Measurements from ENCODE around the gene PLK1. TPM values are rescaled to one million over a fixed set of nuclear protein-coding genes. Genes with fewer than 3 reads are reported as not detected.

The PLK1 gene
- total and polyA plus RNA-seq, 2 of the 13 experiments (the other 11 are each of a cell fraction or from before 2014, with no cell fraction given) = 71.5 to 76.3 TPM

DNA sequence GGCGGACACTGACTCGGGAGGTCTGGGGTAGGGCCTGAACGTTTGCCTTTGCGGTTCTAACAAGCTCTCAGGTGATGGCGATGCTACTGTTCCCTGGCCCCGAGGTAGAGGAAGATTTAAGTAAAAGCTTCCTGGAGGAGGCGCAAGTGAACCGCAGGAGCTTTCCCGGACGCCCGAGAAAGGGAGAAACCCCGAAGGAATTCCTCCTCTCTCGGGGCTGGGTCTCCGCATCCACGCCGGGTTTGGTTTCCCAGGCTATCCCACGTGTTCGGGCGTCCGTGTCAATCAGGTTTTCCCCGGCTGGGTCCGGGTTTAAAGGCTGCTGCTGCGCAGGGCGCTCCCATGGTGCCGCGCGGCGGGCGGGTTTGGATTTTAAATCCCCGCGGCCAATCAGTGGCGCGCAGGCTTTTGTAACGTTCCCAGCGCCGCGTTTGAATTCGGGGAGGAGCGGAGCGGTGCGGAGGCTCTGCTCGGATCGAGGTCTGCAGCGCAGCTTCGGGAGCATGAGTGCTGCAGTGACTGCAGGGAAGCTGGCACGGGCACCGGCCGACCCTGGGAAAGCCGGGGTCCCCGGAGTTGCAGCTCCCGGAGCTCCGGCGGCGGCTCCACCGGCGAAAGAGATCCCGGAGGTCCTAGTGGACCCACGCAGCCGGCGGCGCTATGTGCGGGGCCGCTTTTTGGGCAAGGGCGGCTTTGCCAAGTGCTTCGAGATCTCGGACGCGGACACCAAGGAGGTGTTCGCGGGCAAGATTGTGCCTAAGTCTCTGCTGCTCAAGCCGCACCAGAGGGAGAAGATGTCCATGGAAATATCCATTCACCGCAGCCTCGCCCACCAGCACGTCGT is at the start of gene PLK1 (continued):
- TF ChIP-seq KDM4B (CRISPR knock-in tag; IDR thresholded peaks at IDR 0.05) (peak; percentile 30; the same call in 1 of the 2 replicates), ZFP36L1 (CRISPR knock-in tag; IDR thresholded peaks at IDR 0.05) (peak; percentile 100), BATF2 (CRISPR knock-in tag; IDR thresholded peaks at IDR 0.05) (peak; percentile 100), KDM3A (CRISPR knock-in tag; IDR thresholded peaks at IDR 0.05; ENCODE audit: low read depth) (peak; percentile 91), FOXO1 (CRISPR knock-in tag; IDR thresholded peaks at IDR 0.05) (0 out of 2 replicates have a peak, but pooled peaks have one; percentile 20), ARID4A (CRISPR knock-in tag; IDR thresholded peaks at IDR 0.05; ENCODE audit: borderline replicate concordance) (peak; percentile 100), PHF5A (CRISPR knock-in tag; IDR thresholded peaks at IDR 0.05; ENCODE audit: low read depth, unreplicated experiment) (peak; percentile 83), GABPA (IDR thresholded peaks at IDR 0.05; ENCODE audit: low read depth, low read length) (no peak), GABPA (CRISPR knock-in tag; IDR thresholded peaks at IDR 0.05; ENCODE audit: low read depth) (peak; percentile 69), RFXAP (CRISPR knock-in tag; IDR thresholded peaks at IDR 0.05; ENCODE audit: borderline replicate concordance) (peak; percentile 83; the same call in 1 of the 2 replicates), SMAD9 (CRISPR knock-in tag; IDR thresholded peaks at IDR 0.05) (peak; percentile 82; the same call in 1 of the 2 replicates), ZNF550 (CRISPR knock-in tag; IDR thresholded peaks at IDR 0.05; ENCODE audit: borderline replicate concordance) (no peak), ZNF644 (CRISPR knock-in tag; IDR thresholded peaks at IDR 0.05; ENCODE audit: low read depth) (no peak), ZNF430 (CRISPR knock-in tag; IDR thresholded peaks at IDR 0.05) (peak; percentile 94), ZSCAN9 (CRISPR knock-in tag; IDR thresholded peaks at IDR 0.05; ENCODE audit: borderline replicate concordance) (peak; percentile 92; the same call in 1 of the 2 replicates), ATM (IDR thresholded peaks at IDR 0.05; ENCODE audit: borderline replicate concordance) (no peak), RAD51 (IDR thresholded peaks at IDR 0.05; ENCODE audit: borderline replicate concordance) (no peak), MTA3 (CRISPR knock-in tag; IDR thresholded peaks at IDR 0.05) (no peak)
- TF ChIP-seq, protein P1, sequence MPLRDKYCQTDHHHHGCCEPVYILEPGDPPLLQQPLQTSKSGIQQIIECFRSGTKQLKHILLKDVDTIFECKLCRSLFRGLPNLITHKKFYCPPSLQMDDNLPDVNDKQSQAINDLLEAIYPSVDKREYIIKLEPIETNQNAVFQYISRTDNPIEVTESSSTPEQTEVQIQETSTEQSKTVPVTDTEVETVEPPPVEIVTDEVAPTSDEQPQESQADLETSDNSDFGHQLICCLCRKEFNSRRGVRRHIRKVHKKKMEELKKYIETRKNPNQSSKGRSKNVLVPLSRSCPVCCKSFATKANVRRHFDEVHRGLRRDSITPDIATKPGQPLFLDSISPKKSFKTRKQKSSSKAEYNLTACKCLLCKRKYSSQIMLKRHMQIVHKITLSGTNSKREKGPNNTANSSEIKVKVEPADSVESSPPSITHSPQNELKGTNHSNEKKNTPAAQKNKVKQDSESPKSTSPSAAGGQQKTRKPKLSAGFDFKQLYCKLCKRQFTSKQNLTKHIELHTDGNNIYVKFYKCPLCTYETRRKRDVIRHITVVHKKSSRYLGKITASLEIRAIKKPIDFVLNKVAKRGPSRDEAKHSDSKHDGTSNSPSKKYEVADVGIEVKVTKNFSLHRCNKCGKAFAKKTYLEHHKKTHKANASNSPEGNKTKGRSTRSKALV (CRISPR knock-in tag; IDR thresholded peaks at IDR 0.05) = peak; percentile 66; the same call in 1 of the 2 replicates
- TF ChIP-seq, protein P2, sequence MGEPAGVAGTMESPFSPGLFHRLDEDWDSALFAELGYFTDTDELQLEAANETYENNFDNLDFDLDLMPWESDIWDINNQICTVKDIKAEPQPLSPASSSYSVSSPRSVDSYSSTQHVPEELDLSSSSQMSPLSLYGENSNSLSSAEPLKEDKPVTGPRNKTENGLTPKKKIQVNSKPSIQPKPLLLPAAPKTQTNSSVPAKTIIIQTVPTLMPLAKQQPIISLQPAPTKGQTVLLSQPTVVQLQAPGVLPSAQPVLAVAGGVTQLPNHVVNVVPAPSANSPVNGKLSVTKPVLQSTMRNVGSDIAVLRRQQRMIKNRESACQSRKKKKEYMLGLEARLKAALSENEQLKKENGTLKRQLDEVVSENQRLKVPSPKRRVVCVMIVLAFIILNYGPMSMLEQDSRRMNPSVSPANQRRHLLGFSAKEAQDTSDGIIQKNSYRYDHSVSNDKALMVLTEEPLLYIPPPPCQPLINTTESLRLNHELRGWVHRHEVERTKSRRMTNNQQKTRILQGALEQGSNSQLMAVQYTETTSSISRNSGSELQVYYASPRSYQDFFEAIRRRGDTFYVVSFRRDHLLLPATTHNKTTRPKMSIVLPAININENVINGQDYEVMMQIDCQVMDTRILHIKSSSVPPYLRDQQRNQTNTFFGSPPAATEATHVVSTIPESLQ (CRISPR knock-in tag; conservative IDR thresholded peaks at IDR 0.05) = no peak; the same call in 1 of the 2 replicates

All from HepG2 (cell line).